Trophoblast cell (in vitro differentiated cells and primary cell): Measurements from ENCODE around the gene MAN2B1.

Experiments
- DNase-seq, 2 donors: peaks; one replicate each; pipeline ENCODE4 v3.0.0-alpha.2; 2016
- H2AFZ ChIP-seq: 2 replicates; pipeline ENCODE4 v1.6.1; 2013; ENCODE audit warnings: low read length, moderate library complexity, mild to moderate bottlenecking; ENCODE audit not compliant: insufficient read depth, poor library complexity
- H2AK5ac ChIP-seq: 2 replicates; pipeline ENCODE4 v1.6.1; 2013; ENCODE audit warnings: mild to moderate bottlenecking, low read length
- H2BK120ac ChIP-seq: 2 replicates; pipeline ENCODE4 v1.6.1; 2013; ENCODE audit warnings: low read length, mild to moderate bottlenecking, moderate library complexity; ENCODE audit not compliant: insufficient read depth, poor library complexity
- H2BK12ac ChIP-seq: 2 replicates; pipeline ENCODE4 v1.6.1; 2013; ENCODE audit warnings: mild to moderate bottlenecking, low read length, moderate library complexity
- H2BK5ac ChIP-seq: 2 replicates; pipeline ENCODE4 v1.6.1; 2013; ENCODE audit warnings: low read length, low read depth, moderate library complexity, mild to moderate bottlenecking; ENCODE audit not compliant: poor library complexity
- H3K14ac ChIP-seq: 2 replicates; pipeline ENCODE4 v1.6.1; 2013; ENCODE audit warnings: mild to moderate bottlenecking, low read length
- H3K18ac ChIP-seq: 2 replicates; pipeline ENCODE4 v1.6.1; 2013; ENCODE audit warnings: mild to moderate bottlenecking, low read length
- H3K23ac ChIP-seq: 2 replicates; pipeline ENCODE4 v1.6.1; 2013; ENCODE audit warnings: low read length
- H3K27ac ChIP-seq: 2 replicates; pipeline ENCODE4 v1.5.1; 2013; ENCODE audit warnings: low read depth, mild to moderate bottlenecking, inconsistent platforms, low read length, moderate library complexity
- H3K27me3 ChIP-seq: 2 replicates; pipeline ENCODE4 v1.6.1; 2013; ENCODE audit warnings: inconsistent platforms, mild to moderate bottlenecking, low read length, moderate library complexity; ENCODE audit not compliant: insufficient read depth
- H3K36me3 ChIP-seq, 2 experiments: 1 replicate in 1 of 2; 2 replicates in 1 of 2; pipeline ENCODE4 v1.6.1; 2013; ENCODE audit warnings: low read length in 2 of 2, mild to moderate bottlenecking in 2 of 2, moderate library complexity in 1 of 2; ENCODE audit not compliant: insufficient read depth in 2 of 2, control insufficient read depth in 1 of 2
- H3K4ac ChIP-seq: 2 replicates; pipeline ENCODE4 v1.6.1; 2013; ENCODE audit warnings: low read depth, mild to moderate bottlenecking, low read length, moderate library complexity
- H3K4me1 ChIP-seq, 2 experiments: 1 replicate in 1 of 2; 2 replicates in 1 of 2; pipeline ENCODE4 v1.6.1; 2013; ENCODE audit warnings: low read length in 2 of 2, mild to moderate bottlenecking in 2 of 2, moderate library complexity in 1 of 2; ENCODE audit not compliant: insufficient read depth in 2 of 2, control insufficient read depth in 1 of 2
- H3K4me2 ChIP-seq: 2 replicates; pipeline ENCODE4 v1.6.1; 2013; ENCODE audit warnings: inconsistent platforms, mild to moderate bottlenecking, low read length, moderate library complexity
- H3K4me3 ChIP-seq: 2 replicates; pipeline ENCODE4 v1.5.1; 2013; ENCODE audit warnings: mild to moderate bottlenecking, low read depth, low read length, inconsistent platforms
- H3K79me1 ChIP-seq: one replicate; pipeline ENCODE4 v1.6.1; 2013; ENCODE audit warnings: low read length
- H3K79me2 ChIP-seq: 2 replicates; pipeline ENCODE4 v1.6.1; 2013; ENCODE audit warnings: low read length, mild to moderate bottlenecking; ENCODE audit not compliant: control insufficient read depth, insufficient read depth, poor library complexity
- H3K9ac ChIP-seq: 2 replicates; pipeline ENCODE4 v1.6.1; 2013; ENCODE audit warnings: mild to moderate bottlenecking, low read length
- H3K9me3 ChIP-seq: 2 replicates; pipeline ENCODE4 v1.6.1; 2013; ENCODE audit warnings: low read depth, mild to moderate bottlenecking, control low read depth, inconsistent platforms, low read length; ENCODE audit not compliant: insufficient read depth
- H4K12ac ChIP-seq: 2 replicates; pipeline ENCODE4 v1.6.1; 2013; ENCODE audit warnings: low read depth, mild to moderate bottlenecking, low read length, moderate library complexity
- H4K8ac ChIP-seq: 2 replicates; pipeline ENCODE4 v1.6.1; 2013; ENCODE audit warnings: low read depth, mild to moderate bottlenecking, low read length, moderate library complexity
- H4K91ac ChIP-seq: one replicate; pipeline ENCODE4 v1.6.1; 2013; ENCODE audit warnings: low read depth, mild to moderate bottlenecking, low read length, moderate library complexity
- WGBS: extraction: QIAGEN DNeasy Blood & Tissue Kit; methylation state at CpG from one replicate; pipeline ENCODE4 v1.1.7; 2013; ENCODE audit warnings: missing lambda C conversion rate; ENCODE audit not compliant: insufficient read length, insufficient coverage; ENCODE audit errors: extremely low coverage; 5-methylcytosine and 5-hydroxymethylcytosine counted together

MAN2B1 gene

GRCh38 chr19:12607631-12608030 is 58.9 kb downstream of the MAN2B1 start:
- no peak overlapping the region for H3K4me3 ChIP-seq
- no peak overlapping the region for H2BK12ac ChIP-seq
- H3K18ac ChIP-seq: no peak overlapping the region
- peaks cover 0 to 1% of the 10 kb centered on the region in 2 experiments for H3K4me1 ChIP-seq
- H2BK5ac ChIP-seq: no peak overlapping the region
- no peaks in the 10 kb centered on the region for H3K9me3 ChIP-seq
- no peak overlapping the region for H4K8ac ChIP-seq
- no peak overlapping the region for H3K23ac ChIP-seq
- peaks cover 5% of the 10 kb centered on the region for H3K79me2 ChIP-seq
- no peak overlapping the region for H4K12ac ChIP-seq
- H3K9ac ChIP-seq: no peak overlapping the region
- H3K36me3 ChIP-seq: peaks cover 11 to 17% of the 10 kb centered on the region in 2 experiments
- no peak overlapping the region for H3K4me2 ChIP-seq
- H3K27me3 ChIP-seq: no peaks in the 10 kb centered on the region
- H3K4ac ChIP-seq: no peak overlapping the region
- H4K91ac ChIP-seq: no peak overlapping the region
- H2AFZ ChIP-seq: no peak overlapping the region
- no peak overlapping the region for H2BK120ac ChIP-seq
- no CpG with 5 or more reads among the region's 3 CpGs for WGBS
- H3K14ac ChIP-seq: no peak overlapping the region
- DNase-seq: no peak
- H3K79me1 ChIP-seq: peaks cover 5% of the 10 kb centered on the region
- no peak overlapping the region for H3K27ac ChIP-seq
- no peak overlapping the region for H2AK5ac ChIP-seq

DNA sequence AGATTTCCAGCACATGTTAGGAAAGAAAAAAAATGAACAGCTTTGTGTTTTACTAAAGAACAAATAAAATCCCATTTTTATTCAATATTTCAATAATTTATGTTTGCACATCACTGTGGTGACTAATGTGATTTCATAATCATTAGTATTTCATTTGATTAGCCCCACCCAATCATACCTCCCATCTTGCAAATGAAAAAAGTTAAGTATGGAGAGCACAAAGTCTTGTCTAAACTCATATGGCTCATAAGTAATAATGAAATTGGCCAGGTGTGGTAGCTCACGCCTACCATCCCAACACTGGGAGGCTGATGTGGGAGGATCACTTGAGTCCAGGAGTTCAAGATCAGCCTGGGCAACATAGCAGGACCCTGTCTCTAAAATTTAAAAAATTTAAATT is 59.7 kb downstream of the MAN2B1 start:
- Histone ChIP-seq H3K27ac (no peak overlapping the region), H4K91ac (no peak overlapping the region), H3K4me3 (no peak overlapping the region), H3K36me3 (peaks cover 11 to 17% of the 10 kb centered on the region in 2 experiments), H4K8ac (no peak overlapping the region), H2BK120ac (no peak overlapping the region), H3K23ac (no peak overlapping the region), H3K4me2 (no peak overlapping the region), H2AFZ (no peak overlapping the region), H3K4me1 (peaks cover 0 to 1% of the 10 kb centered on the region in 2 experiments), H3K9ac (no peak overlapping the region), H3K4ac (no peak overlapping the region), H4K12ac (no peak overlapping the region), H3K79me1 (peaks cover 5% of the 10 kb centered on the region), H3K9me3 (no peaks in the 10 kb centered on the region), H3K79me2 (peaks cover 5% of the 10 kb centered on the region), H2BK5ac (no peak overlapping the region), H3K14ac (no peak overlapping the region), H3K18ac (no peak overlapping the region), H2AK5ac (no peak overlapping the region), H2BK12ac (no peak overlapping the region), H3K27me3 (no peaks in the 10 kb centered on the region)
- no peak for DNase-seq
- no CpG with 5 or more reads among the region's 1 CpG for WGBS

GRCh38 chr19:12603714-12604113 is 62.8 kb downstream of the MAN2B1 start:
- Histone ChIP-seq H2BK120ac (no peak overlapping the region), H3K18ac (no peak overlapping the region), H3K79me1 (no peaks in the 10 kb centered on the region), H4K91ac (no peak overlapping the region), H3K27me3 (no peaks in the 10 kb centered on the region), H4K8ac (no peak overlapping the region), H2BK12ac (no peak overlapping the region), H4K12ac (no peak overlapping the region), H3K9ac (no peak overlapping the region), H3K4me2 (no peak overlapping the region), H3K79me2 (no peaks in the 10 kb centered on the region), H3K27ac (no peak overlapping the region), H3K4ac (no peak overlapping the region), H3K14ac (no peak overlapping the region), H2AK5ac (no peak overlapping the region), H2BK5ac (no peak overlapping the region), H3K4me3 (no peak overlapping the region), H3K36me3 (peaks cover 9 to 13% of the 10 kb centered on the region in 2 experiments), H3K23ac (no peak overlapping the region), H3K4me1 (no peaks in the 10 kb centered on the region), H2AFZ (no peak overlapping the region), H3K9me3 (no peaks in the 10 kb centered on the region)
- no peak for DNase-seq
- WGBS: no CpG with 5 or more reads among the region's 1 CpG

DNA sequence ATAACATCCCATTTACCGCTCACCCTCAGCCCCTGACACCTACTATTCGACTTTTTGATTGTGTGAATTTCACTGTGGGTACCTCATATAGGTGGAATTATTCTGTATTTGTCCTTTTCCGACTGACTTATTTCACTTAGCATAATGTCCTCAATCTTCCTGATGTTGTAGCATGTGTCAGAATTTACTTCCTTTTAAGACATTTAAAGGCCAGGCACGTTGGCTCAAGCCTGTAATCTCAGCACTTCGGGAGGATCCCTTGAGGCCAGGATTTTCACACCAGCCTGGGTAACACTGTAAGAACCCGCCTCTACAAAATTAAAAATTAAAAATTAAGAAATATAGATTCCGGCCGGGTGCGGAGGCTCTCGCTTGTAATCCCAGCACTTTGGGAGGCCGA is 68.9 kb downstream of the MAN2B1 start:
- WGBS: no CpG with 5 or more reads among the region's 11 CpGs
- Histone ChIP-seq H3K9me3 (no peaks in the 10 kb centered on the region), H4K12ac (no peak overlapping the region), H2BK5ac (no peak overlapping the region), H2AK5ac (no peak overlapping the region), H3K14ac (no peak overlapping the region), H3K27me3 (no peaks in the 10 kb centered on the region), H3K79me2 (no peaks in the 10 kb centered on the region), H3K9ac (no peak overlapping the region), H2BK120ac (no peak overlapping the region), H3K79me1 (no peaks in the 10 kb centered on the region), H3K4me2 (no peak overlapping the region), H4K91ac (no peak overlapping the region), H3K27ac (no peak overlapping the region), H2AFZ (no peak overlapping the region), H3K18ac (no peak overlapping the region), H4K8ac (no peak overlapping the region), H3K36me3 (peaks cover 6 to 10% of the 10 kb centered on the region in 2 experiments), H3K23ac (no peak overlapping the region), H3K4me3 (no peak overlapping the region), H3K4me1 (no peaks in the 10 kb centered on the region), H3K4ac (no peak overlapping the region), H2BK12ac (no peak overlapping the region)
- DNase-seq: no peak
